OCI-LY1 (cell line): ENCODE results near the gene PRKG1.

Experiments used
- H2AFZ ChIP-seq: fragments of 200-600 bp; sonication (generic), shearing (Covaris generic); 2 replicates; pipeline ENCODE4 v1.6.0; 2014; ENCODE audit warnings: antibody characterized with exemption, mild to moderate bottlenecking, low read length
- H3F3A ChIP-seq: fragments of 200-600 bp; sonication (generic), shearing (Covaris generic); 2 replicates; pipeline ENCODE4 v1.6.0; 2014; ENCODE audit warnings: mild to moderate bottlenecking, antibody characterized with exemption, low read length, moderate library complexity; ENCODE audit not compliant: insufficient read depth
- H3K27ac ChIP-seq: fragments of 200-600 bp; sonication (generic); 2 replicates; pipeline ENCODE4 v1.5.1; 2014; ENCODE audit warnings: low read length, mixed run types, mild to moderate bottlenecking, low read depth; ENCODE audit not compliant: poor library complexity, severe bottlenecking
- H3K27me3 ChIP-seq: fragments of 200-600 bp; sonication (generic); 2 replicates; pipeline ENCODE4 v1.6.0; 2014; ENCODE audit warnings: antibody characterized with exemption, mild to moderate bottlenecking, low read length, moderate library complexity; ENCODE audit not compliant: insufficient read depth
- H3K36me3 ChIP-seq: fragments of 200-600 bp; sonication (generic); 2 replicates; pipeline ENCODE4 v1.6.1; 2014; ENCODE audit warnings: mild to moderate bottlenecking, antibody characterized with exemption, low read length, moderate library complexity, mixed read lengths; ENCODE audit not compliant: insufficient read depth
- H3K4me1 ChIP-seq: fragments of 200-600 bp; sonication (generic); 2 replicates; pipeline ENCODE4 v1.5.1; 2014; ENCODE audit warnings: mild to moderate bottlenecking, low read length, moderate library complexity; ENCODE audit not compliant: insufficient read depth, severe bottlenecking
- H3K4me2 ChIP-seq: fragments of 200-600 bp; sonication (generic), shearing (Covaris generic); 2 replicates; pipeline ENCODE4 v1.6.1; 2014; ENCODE audit warnings: low read length
- H3K4me3 ChIP-seq: fragments of 200-600 bp; sonication (generic); 2 replicates; pipeline ENCODE4 v1.5.1; 2014; ENCODE audit warnings: low read length, low read depth, mild to moderate bottlenecking, mixed read lengths; ENCODE audit not compliant: poor library complexity, severe bottlenecking
- H3K79me2 ChIP-seq: fragments of 200-600 bp; shearing (Covaris generic); 2 replicates; pipeline ENCODE4 v1.6.1; 2016; ENCODE audit warnings: mixed run types, low read length, mixed read lengths; ENCODE audit not compliant: insufficient read depth
- H3K9ac ChIP-seq: fragments of 200-600 bp; sonication (generic), shearing (Covaris generic); 2 replicates; pipeline ENCODE4 v1.6.1; 2014; ENCODE audit warnings: mild to moderate bottlenecking, low read length, mixed read lengths
- H3K9me2 ChIP-seq: fragments of 200-600 bp; sonication (generic), shearing (Covaris generic); 2 replicates; pipeline ENCODE4 v1.6.1; 2014; ENCODE audit warnings: low read depth, mild to moderate bottlenecking, low read length, mixed read lengths
- H3K9me3 ChIP-seq: fragments of 200-600 bp; shearing (Covaris generic); 2 replicates; pipeline ENCODE4 v1.6.1; 2014; ENCODE audit warnings: low read length, mixed read lengths
- H4K20me1 ChIP-seq: fragments of 200-600 bp; sonication (generic), shearing (Covaris generic); 2 replicates; pipeline ENCODE4 v1.6.0; 2016; ENCODE audit warnings: mild to moderate bottlenecking, low read length; ENCODE audit not compliant: insufficient read depth
- EZH2 ChIP-seq: fragments of 200-600 bp; sonication (generic), shearing (Covaris generic); IDR thresholded peaks from 2 replicates; pipeline ENCODE4 v1.8.0; 2017; ENCODE audit warnings: borderline replicate concordance, mixed run types, mild to moderate bottlenecking, antibody characterized with exemption, low read length, moderate library complexity, mixed read lengths
- TF ChIP-seq, protein P1 (sequence below): fragments of 200-600 bp; sonication (generic), shearing (Covaris generic); IDR thresholded peaks from 2 replicates; pipeline ENCODE4 v1.5.1; 2017; ENCODE audit warnings: mild to moderate bottlenecking, antibody characterized with exemption, low read length, moderate library complexity, mixed read lengths

Gene PRKG1

DNA sequence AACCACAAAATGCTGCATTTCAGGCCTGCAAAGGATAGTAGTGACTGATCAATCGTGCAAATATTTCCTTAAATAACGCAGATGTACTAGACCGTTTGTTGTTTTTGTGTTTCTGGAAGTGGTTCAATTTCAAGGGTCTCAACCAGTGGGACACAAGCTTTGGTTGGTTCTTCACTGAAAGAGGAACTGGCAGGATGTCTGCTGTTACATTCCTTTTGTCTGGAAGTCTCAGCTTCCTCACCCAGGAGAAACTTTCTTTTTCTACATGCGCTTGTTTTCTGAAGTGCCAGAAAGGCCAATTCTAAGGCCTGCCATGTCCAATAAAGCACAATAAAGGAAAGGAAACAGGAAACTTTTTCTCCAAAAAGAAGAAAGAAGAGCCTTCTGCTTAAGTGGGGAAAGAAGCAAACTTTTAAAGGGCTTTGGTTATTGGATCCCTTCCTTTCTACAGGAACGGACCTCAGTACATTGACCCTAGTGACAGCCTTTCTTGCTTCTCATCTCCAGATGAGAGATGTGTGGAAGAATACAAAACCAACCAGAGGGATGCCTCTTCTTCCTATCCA lies 1243.9 kb downstream of the PRKG1 start:
- H2AFZ ChIP-seq, result no peak overlapping the region
- no peak overlapping the region for H3K4me2 ChIP-seq
- H3K4me3 ChIP-seq, result no peak overlapping the region
- TF ChIP-seq EZH2, result no peak
- TF ChIP-seq, protein P1, sequence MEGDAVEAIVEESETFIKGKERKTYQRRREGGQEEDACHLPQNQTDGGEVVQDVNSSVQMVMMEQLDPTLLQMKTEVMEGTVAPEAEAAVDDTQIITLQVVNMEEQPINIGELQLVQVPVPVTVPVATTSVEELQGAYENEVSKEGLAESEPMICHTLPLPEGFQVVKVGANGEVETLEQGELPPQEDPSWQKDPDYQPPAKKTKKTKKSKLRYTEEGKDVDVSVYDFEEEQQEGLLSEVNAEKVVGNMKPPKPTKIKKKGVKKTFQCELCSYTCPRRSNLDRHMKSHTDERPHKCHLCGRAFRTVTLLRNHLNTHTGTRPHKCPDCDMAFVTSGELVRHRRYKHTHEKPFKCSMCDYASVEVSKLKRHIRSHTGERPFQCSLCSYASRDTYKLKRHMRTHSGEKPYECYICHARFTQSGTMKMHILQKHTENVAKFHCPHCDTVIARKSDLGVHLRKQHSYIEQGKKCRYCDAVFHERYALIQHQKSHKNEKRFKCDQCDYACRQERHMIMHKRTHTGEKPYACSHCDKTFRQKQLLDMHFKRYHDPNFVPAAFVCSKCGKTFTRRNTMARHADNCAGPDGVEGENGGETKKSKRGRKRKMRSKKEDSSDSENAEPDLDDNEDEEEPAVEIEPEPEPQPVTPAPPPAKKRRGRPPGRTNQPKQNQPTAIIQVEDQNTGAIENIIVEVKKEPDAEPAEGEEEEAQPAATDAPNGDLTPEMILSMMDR, result no peak
- H3K27ac ChIP-seq, result no peak overlapping the region
- H3K9me3 ChIP-seq, result no peaks in the 10 kb centered on the region
- no peaks in the 10 kb centered on the region for H3K4me1 ChIP-seq
- no peaks in the 10 kb centered on the region for H3K27me3 ChIP-seq
- no peaks in the 10 kb centered on the region for H3K36me3 ChIP-seq
- no peaks in the 10 kb centered on the region for H4K20me1 ChIP-seq
- H3K9me2 ChIP-seq, result no peaks in the 10 kb centered on the region
- no peaks in the 10 kb centered on the region for H3F3A ChIP-seq
- no peak overlapping the region for H3K9ac ChIP-seq
- H3K79me2 ChIP-seq, result no peaks in the 10 kb centered on the region

DNA sequence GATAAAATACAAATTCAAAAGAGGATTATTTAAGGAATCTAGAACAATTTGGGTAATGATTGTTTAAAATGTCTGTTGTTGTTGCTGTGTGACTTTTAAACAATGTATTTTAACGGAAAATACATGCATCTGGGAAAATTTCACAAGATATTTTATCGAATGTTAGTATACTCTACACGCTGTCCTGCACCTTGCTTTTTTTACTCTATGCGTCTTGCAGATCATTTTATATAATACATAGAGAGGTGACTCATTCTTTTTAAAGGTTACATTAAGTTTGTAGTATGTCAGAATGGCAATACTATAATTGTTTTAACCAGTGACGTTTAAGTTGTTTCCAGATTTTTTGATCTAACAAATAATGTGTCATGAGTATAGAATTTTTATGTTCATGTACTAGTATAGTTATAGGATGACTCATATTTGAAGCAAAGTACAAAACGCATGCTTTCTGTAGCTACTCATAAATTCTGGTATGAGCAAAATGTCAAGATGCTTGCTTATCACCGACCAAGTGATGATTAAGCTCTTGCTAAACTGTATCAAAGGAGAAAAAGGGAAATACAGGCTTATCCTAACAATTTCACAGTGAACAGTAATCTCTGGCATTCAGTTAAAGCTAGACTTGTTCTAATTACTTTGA lies 1244.7 kb downstream of the PRKG1 start:
- Histone ChIP-seq H3K36me3 (no peaks in the 10 kb centered on the region), H3K27me3 (no peaks in the 10 kb centered on the region), H3F3A (no peaks in the 10 kb centered on the region), H3K79me2 (no peaks in the 10 kb centered on the region), H4K20me1 (no peaks in the 10 kb centered on the region), H3K9me2 (no peaks in the 10 kb centered on the region), H3K4me3 (no peak overlapping the region), H3K4me1 (no peaks in the 10 kb centered on the region), H3K9ac (no peak overlapping the region), H3K4me2 (no peak overlapping the region), H3K27ac (no peak overlapping the region), H3K9me3 (no peaks in the 10 kb centered on the region), H2AFZ (no peak overlapping the region)
- TF ChIP-seq, protein P1, result no peak
- TF ChIP-seq EZH2, result no peak

DNA sequence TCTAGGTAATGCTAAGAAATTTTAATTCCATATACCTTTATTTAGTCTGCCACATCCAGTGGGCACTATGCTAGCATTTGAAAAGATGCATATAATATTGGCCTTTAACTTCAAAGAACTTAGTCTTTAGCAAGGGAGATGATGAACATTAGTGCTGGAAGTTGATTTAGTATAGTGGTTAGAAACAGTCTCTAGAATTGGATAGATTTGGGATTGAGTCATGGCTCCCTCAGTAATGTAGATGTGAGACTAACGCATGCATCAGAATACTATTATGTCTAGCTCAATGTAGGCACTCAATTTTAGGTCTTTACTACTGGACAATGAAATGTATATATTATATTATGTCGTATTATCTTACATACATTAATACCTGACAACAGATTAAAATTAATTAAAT lies 1245.6 kb downstream of the PRKG1 start:
- Histone ChIP-seq H3K79me2 (no peaks in the 10 kb centered on the region), H3K9ac (no peak overlapping the region), H3K4me1 (no peaks in the 10 kb centered on the region), H4K20me1 (no peaks in the 10 kb centered on the region), H3K9me3 (no peaks in the 10 kb centered on the region), H3K4me3 (no peak overlapping the region), H3K27me3 (no peaks in the 10 kb centered on the region), H3K36me3 (no peaks in the 10 kb centered on the region), H2AFZ (no peak overlapping the region), H3F3A (no peaks in the 10 kb centered on the region), H3K27ac (no peak overlapping the region), H3K9me2 (no peaks in the 10 kb centered on the region), H3K4me2 (no peak overlapping the region)
- no peak for TF ChIP-seq EZH2
- TF ChIP-seq, protein P1, result no peak
